GM04503 (cell line): Measurements from ENCODE around the gene HYCC2.
"Not testable (repeated sequence)": the region's sequence is repeated elsewhere in the genome, so short reads cannot be mapped to it uniquely, and the experiment has no call there.

Experiments
- DNase-seq: peaks from one replicate; pipeline ENCODE4 v3.0.0-alpha.2; 2012; ENCODE audit warnings: low read depth

Gene HYCC2

DNA sequence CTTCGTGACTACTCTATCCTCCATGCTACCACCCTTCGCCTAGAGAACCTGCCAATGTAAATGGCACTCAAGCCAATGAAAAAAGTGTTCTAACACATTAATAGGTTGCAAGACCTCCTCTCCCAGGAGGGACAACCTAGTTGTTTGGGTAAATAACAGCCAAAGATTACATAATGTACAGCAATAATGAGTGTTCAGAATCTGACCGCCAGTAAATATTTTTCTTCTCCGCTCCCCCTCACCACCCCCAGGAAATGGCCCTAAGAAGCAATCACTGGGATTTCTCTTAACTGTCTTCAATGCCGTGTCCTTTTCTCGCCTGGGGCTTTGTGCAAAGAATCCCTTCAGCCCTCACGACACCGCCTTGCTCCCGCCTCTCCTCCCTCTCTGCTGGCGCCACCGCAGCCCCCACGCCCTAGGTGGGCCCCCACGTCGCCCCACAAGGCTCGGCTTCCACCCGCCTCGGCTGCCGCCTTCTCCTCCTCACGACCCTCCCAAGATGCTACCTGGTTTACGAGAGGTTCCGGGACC is 458 bp downstream of the HYCC2 start:
- no peak for DNase-seq

DNA sequence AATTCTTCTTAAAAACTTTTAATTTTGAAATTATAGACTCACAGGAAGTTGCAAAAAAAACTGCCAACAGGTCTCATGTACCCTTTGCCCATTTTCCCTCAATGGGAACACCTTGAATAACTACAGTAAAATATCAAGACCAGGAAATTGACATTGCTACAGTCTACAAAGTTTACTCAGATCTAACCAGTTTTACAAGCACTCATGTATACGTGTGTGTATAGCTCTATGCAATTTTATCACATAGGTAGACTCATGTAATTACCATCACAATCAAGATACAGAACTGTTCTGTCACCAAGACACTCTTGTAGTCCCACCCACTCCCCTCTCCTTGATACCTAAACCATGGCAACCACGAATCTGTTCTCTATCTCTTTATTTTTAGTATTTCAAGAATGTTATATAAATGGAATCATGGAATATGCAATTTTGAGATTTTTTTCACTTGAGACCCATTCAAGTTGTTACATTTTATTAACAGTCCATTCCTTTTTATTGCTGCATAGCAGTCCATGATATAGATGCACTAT is 6.6 kb downstream of the HYCC2 start:
- no peak for DNase-seq

DNA sequence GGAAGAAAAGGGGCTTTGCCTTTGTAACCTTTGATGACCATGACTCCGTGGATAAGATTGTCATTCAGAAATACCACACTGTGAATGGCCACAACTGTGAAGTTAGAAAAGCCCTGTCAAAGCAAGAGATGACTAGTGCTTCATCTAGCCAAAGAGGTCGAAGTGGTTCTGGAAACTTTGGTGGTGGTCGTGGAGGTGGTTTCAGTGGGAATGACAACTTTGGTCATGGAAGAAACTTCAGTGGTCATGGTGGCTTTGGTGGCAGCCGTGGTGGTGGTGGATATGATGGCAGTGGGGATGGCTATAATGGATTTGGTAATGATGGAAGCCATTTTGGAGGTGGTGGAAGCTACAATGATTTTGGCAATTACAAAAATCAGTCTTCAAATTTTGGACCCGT is 8.0 kb downstream of the HYCC2 start:
- DNase-seq, result not testable (repeated sequence)

DNA sequence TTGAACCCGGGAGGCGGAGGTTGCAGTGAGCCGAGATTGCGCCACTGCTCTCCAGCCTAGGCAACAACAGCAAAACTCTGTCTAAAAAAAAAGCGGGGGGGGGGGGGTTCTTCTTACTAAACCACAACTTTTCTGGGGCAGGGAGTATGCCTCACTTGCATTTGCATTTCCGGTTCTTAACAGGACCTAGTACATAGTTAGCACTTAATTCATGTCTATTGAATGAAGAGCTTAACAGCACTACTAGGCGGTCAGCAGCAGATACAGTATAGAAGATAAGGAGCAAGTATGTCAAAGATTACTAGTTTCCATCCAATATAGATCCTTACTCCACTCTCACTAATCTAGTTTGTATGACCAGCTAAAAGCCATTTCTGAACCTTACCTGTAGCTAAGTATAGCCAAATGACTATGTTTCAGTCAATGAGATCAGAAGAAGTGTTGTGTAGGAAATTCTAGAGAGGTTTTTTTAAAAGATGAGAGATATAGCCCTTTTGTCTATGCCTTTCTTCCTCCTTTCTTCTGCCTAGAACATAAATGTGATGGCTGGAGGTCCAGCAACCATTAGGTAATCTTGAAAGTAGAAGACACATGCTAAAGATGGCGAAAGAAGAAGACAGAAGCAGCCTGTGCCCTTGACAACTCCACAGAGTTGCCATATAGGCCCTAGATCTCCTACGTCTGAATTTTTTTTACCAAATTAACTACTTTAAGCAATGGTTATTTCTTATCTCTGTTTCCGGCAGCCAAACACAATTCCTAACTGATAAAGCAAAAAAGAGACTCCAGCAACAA is 11.3 kb downstream of the HYCC2 start:
- DNase-seq, result no peak

DNA sequence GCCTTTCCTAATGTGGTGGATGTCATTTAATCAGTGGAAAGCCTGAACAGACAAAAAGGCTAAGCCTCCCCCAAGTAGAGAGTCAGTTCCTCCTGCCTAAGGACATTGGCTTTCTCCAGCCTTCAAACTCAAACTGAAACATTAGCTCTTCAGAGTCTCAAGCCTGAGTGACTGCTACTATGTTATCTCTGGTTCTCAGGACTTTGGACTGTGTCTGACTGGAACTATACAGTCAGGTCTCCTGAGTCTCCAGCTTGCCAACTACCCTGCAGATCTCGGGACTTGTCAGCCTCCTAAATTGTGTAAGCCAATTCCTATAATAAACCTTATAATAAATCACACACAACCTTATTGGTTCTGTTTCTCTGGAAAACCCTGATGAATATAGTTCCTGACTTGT is 12.6 kb downstream of the HYCC2 start:
- no peak for DNase-seq

DNA sequence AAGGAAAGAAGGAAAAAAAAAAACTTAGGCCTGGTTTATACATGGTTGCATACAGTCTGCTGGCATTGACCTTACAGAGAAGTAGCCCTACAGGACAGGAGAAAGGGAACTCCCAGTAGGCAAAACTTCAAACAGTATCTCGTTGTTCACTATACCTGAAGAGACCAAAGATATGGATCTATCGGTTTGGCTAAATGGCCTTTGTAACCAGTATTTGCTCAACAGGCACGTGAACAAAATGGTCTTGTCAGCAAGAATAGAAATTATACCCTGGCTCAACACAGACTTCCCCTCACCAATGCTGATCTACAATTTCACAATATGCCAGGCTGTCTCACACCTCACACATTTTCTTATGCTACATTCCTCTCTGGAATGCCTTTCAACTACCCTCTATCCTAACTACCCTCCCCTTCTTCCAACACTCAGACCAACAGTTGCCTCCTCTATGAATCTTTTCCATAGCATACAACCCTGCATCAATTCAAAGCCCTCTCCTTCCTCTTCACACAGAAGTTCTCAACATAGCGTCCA is 13.7 kb downstream of the HYCC2 start:
- no peak for DNase-seq

DNA sequence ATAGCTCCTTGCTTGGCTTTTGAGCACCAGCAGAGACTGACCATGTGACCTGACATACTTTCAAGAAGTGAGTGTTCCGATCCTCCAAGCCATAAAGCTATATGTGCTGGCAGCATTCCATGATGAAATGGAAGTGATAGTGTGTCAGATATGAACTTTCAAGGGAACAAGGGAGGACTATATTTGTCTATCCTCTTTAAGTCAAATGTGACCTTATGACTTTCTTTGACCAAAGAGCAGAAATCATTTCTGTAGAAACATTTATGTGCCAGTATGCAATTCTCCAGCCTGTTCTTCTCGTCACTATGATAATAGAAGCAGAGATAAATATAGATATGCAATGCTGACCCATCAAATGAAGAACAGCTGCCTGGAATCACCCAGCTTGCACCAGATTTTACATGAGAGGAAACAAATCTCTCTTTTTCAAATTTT is 14.4 kb downstream of the HYCC2 start:
- no peak for DNase-seq

DNA sequence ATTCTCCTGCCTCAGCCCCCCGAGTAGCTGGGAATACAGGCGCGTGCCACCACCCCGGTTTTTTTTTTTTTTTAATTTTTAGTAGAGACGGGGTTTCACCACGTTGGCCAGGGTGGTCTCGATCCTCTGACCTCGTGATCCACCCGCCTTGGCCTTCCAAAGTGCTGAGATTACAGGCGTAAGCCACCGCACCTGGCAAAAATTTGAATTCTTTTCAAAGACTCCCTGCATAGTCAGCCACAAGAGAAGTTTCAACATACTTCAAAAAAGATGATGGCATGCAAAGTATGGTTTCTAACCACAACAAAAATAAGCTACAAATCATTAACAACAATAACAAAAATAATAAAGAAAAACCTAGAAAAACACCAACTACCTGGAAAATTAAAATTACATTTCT is 22.0 kb downstream of the HYCC2 start:
- DNase-seq, result no peak

DNA sequence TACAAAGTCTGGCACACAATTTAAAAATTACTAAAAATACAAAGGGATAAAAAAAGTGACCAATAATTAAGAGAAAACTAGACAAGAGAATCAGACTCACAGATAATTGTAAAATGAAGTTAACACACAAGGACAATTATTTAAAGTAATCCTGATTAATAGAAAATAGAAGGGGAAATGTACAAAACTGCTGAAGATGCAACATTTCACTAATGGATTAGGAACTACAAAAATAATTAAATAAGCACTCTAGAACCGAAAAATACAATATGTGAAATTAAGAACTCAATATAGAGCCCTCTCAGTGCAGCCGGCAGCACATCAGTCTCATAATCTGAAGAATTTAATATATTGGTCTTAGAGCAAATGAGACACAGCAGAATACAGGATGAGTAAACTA is 24.6 kb downstream of the HYCC2 start:
- no peak for DNase-seq

DNA sequence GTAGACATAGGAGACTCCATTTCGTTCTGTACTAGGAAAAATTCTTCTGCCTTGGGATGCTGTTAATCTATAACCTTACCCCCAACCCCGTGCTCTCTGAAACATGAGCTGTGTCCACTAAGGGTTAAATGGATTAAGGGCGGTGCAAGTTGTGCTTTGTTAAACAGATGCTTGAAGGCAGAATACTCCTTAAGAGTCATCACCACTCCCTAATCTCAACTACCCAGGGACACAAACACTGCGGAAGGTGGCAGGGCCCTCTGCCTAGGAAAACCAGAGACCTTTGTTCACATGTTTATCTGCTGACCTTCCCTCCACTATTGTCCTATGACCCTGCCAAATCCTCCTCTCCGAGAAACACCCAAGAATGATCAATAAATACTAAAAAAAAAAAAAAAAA is 28.4 kb downstream of the HYCC2 start:
- DNase-seq, result not testable (repeated sequence)

DNA sequence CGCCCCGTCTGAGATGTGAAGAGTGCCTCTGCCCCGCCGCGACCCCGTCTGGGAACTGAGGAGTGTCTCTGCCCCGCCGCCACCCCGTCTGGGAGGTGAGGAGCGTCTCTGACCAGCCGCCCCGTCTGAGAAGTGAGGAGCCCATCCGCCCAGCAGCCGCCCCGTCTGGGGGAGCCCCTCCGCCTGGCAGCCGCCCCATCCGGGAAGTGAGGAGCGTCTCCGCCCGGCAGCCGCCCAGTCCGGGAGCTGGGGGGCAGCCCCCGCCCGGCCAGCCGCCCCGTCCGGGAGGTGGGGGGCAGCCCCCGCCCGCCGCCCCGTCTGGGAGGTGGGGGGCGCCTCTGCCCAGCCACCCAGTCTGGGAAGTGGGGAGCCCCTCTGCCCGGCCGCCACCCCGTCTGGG is 29.0 kb downstream of the HYCC2 start:
- DNase-seq, result not testable (repeated sequence)

DNA sequence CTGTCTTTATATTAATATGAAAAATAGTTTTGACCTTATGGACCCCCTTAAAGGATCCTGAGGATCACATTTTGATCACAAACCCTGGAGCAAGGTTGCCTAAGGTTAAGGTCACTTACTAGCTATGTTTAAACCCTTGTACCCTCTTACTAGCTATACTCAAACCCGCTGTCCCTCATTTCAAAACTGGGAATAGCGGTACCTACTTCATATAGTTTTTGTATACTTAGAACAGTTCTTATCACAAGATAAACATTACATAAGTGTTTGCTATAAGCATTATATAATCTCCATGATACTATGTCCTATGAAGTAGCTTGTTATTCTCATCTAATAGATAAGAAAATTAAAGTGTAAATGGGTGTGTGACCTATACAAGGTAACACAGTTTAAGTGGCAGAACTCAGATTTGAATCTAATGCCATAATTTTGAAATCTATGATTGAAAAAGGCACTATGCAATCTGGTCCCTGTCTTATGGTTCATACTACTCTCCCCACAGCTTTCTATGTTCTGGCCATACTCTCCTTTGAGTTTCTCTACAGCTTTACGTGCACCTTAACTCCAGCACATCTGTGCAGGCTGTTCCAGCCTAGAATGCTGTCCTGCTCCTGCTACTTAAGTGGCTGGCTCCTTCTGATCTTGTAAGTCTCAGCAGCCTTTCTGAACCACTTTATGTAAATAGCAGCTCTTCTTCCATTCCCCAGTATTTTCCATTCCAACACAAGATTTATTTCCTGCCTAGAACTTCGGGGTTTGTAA is 30.4 kb downstream of the HYCC2 start:
- DNase-seq, result no peak

DNA sequence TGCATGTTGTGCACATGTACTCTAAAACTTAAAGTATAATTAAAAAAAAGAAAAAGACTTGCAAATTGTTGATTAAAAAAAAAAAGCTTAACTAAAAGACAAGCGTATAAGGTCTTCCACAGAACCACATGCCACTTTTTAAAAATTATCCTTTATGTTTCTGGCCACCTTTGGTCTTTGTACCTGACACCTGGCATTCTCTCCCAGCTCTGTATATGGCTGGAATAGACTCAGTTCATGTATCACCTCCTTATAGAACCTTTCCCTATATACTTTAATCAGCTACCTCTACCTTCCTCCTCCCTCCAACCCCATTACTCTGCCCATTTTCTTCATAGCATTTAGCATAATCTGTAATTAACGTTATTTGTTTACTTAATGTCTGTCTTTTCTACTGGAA is 32.6 kb downstream of the HYCC2 start:
- DNase-seq, result no peak

DNA sequence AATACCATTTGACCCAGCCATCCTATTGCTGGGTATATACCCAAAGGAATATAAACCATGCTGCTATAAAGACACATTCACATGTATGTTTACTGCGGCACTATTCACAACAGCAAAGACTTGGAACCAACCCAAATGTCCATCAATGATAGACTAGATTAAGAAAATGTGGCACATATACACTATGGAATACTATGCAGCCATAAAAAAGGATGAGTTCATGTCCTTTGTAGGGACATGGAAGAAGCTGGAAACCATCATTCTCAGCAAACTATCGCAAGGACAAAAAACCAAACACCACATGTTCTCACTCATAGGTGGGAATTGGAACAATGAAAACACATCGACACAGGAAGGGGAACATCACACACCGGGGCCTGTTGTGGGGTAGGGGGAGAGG is 33.1 kb downstream of the HYCC2 start:
- not testable (repeated sequence) for DNase-seq

DNA sequence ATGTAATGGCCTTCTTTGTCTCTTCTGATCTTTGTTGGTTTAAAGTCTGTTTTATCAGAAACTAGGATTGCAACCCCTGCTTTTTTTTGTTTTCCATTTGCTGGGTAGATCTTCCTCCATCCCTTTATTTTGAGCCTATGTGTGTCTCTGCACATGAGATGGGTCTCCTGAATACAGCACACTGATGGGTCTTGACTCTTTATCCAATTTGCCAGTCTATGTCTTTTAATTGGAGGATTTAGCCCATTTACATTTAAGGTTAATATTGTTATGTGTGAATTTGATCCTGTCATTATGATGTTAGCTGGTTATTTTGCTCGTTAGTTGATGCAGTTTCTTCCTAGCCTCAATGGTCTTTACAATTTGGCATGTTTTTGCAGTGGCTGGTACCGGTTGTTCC is 37.1 kb downstream of the HYCC2 start:
- not testable (repeated sequence) for DNase-seq

DNA sequence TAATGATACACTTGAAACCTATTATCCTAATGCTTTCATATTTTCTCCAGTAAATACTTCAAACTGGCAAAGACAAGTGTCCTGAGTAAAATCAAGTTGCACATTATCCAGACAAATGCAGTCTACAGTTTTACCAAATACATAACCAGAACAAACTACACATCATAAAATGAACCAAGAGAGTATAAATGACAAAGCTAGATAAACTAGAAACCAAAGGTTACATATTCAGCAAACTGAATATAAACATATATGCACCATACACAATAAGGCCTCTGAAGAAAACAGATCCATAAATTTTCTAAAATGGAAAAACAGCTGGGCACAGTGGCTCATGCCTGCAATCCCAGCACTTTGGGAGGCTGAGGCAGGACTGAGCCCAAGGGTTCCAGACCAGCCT is 47.0 kb downstream of the HYCC2 start:
- no peak for DNase-seq

DNA sequence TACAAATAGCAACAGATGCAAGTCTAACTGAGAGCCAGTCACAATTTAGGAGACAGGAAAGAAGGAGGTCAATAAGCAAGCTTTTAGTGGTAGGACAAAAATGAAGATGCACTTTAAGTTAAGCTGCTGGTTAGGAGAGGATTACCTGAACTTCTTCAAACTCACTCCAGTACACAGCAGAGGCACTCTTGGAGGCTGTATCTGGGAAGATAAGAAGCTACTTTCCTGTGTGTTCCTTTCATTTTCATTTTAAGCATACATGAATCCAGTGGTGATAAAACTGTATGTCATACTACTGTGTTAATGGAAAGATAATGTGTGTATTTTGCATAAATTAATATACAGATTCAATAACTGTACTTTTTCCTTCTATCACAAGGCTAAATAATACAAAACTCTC is 49.6 kb downstream of the HYCC2 start:
- no peak for DNase-seq
